ENCODE results near the gene HIVEP3. TPM values are rescaled to one million over a fixed set of nuclear protein-coding genes. Genes with fewer than 3 reads are reported as not detected.

The HIVEP3 gene
- total RNA-seq, 4 donors from 2014 or later: 1.4 to 3.0 (median 2.3) TPM

GRCh38 chr1:41469706-41470105 is 449.0 kb downstream of the HIVEP3 start:
- no peak overlapping the region for H3K4me3 ChIP-seq
- H3K9me3 ChIP-seq: no peaks in the 10 kb centered on the region
- no peak for DNase-seq (ENCODE audit: extremely low spot score)
- TF ChIP-seq POLR2AphosphoS5 (IDR thresholded peaks at IDR 0.05): no peak
- TF ChIP-seq, protein P1, sequence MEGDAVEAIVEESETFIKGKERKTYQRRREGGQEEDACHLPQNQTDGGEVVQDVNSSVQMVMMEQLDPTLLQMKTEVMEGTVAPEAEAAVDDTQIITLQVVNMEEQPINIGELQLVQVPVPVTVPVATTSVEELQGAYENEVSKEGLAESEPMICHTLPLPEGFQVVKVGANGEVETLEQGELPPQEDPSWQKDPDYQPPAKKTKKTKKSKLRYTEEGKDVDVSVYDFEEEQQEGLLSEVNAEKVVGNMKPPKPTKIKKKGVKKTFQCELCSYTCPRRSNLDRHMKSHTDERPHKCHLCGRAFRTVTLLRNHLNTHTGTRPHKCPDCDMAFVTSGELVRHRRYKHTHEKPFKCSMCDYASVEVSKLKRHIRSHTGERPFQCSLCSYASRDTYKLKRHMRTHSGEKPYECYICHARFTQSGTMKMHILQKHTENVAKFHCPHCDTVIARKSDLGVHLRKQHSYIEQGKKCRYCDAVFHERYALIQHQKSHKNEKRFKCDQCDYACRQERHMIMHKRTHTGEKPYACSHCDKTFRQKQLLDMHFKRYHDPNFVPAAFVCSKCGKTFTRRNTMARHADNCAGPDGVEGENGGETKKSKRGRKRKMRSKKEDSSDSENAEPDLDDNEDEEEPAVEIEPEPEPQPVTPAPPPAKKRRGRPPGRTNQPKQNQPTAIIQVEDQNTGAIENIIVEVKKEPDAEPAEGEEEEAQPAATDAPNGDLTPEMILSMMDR (IDR thresholded peaks at IDR 0.05): no peak
- TF ChIP-seq EP300 (IDR thresholded peaks at IDR 0.05): no peak
- TF ChIP-seq POLR2A (IDR thresholded peaks at IDR 0.05; ENCODE audit: low read depth): no peak
- intact Hi-C loops (cut with DNase I): no loop called here
- no peaks in the 10 kb centered on the region for H3K27me3 ChIP-seq
- 72% methylated on average over 5 of the region's 5 CpGs for WGBS
- no peaks in the 10 kb centered on the region for H3K36me3 ChIP-seq
- peaks cover 10 to 24% (median 20%) of the 10 kb centered on the region in 4 donors for H3K4me1 ChIP-seq
- H3K27ac ChIP-seq (replicated peaks in 1 of 4): no peak overlapping the region

DNA sequence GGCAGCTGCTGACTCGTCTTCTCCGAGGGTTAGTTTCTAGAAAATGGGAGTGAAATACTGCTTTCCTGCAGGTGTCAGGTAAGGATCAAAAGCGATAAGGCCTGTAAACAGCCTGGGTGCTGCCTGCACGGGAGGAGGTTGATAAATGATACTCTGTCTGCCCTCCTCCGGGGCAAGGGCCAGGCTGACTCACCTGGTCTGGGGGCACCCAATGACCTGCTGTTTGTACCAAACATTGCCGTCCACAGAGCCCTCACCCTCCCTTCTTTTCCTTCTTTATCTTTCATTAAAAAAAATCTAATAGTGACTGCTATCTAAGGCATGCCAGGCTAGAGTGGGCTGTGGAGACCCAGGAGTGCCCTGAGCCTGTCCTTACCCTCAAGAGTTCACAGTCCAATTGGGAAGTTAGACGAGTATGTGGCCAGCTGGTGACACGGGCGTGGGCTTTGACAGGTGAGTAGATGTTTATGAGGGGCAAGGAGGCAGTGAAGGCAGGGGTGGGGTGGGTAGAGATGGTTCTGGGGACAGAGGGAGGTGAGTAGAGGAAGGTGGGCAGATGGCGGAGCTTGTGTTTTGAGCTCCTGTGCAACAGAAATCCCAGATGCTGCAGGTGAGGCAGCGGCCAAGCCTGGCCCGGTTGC is 450.5 kb downstream of the HIVEP3 start:
- Histone ChIP-seq H3K27ac (replicated peaks in 1 of 4) (no peak overlapping the region), H3K36me3 (no peaks in the 10 kb centered on the region), H3K4me1 (peaks cover 0 to 14% (median 10%) of the 10 kb centered on the region in 4 donors), H3K27me3 (no peaks in the 10 kb centered on the region), H3K9me3 (no peaks in the 10 kb centered on the region), H3K4me3 (no peak overlapping the region)
- 87% methylated on average over 12 of the region's 12 CpGs for WGBS
- intact Hi-C loops (cut with DNase I): no loop called here
- TF ChIP-seq POLR2AphosphoS5 (IDR thresholded peaks at IDR 0.05): no peak
- no peak for TF ChIP-seq EP300 (IDR thresholded peaks at IDR 0.05)
- TF ChIP-seq, protein P1 (IDR thresholded peaks at IDR 0.05): no peak
- no peak for TF ChIP-seq POLR2A (IDR thresholded peaks at IDR 0.05; ENCODE audit: low read depth)
- no peak for DNase-seq (ENCODE audit: extremely low spot score)

DNA sequence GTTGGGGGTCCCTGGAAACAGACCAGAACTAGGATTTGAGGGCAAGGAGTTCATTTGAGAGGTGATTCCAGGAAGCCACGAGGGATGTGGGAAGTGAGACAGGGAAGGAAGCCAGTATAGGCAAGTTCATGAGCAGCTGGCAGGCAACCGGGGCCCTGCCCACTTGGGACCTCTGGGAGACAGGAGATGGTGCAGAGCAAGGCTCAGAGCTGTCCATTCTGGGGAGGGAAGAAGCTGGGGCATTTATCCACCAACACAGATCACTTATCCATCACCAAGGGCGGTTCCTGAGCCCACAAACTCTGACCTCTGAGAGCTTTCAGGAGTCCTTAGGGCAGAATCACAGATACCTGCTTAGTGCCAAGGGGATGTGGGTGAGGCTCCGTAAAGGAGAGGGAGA is 451.0 kb downstream of the HIVEP3 start:
- intact Hi-C loops (cut with DNase I): no loop called here
- no peak for DNase-seq (ENCODE audit: extremely low spot score)
- WGBS: 77% methylated on average over 4 of the region's 4 CpGs
- Histone ChIP-seq H3K27ac (replicated peaks in 1 of 4) (no peak overlapping the region), H3K27me3 (no peaks in the 10 kb centered on the region), H3K4me1 (peaks cover 0 to 20% (median 16%) of the 10 kb centered on the region in 4 donors), H3K4me3 (no peak overlapping the region), H3K36me3 (no peaks in the 10 kb centered on the region), H3K9me3 (no peaks in the 10 kb centered on the region)
- no peak for TF ChIP-seq POLR2A (IDR thresholded peaks at IDR 0.05; ENCODE audit: low read depth)

DNA sequence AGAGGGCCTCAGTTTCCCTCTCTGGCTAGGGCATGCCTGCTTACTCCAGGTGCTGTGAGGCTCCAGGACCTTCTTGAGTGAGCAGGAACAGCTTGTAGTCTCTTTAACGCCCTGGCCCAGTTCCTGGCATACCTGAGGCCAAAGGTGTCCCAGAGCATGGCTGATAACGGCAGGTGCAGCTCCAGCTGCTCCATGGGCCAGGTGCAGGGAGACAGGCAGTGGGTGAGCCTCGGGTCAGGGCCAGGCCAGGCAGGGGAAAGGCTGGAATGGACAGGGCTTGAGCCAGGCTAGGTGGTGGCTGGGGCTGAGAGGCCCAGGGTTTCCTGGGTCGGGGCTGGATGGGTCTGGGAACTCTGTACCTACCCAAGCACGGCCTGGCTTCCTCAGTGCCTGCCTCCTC is 452.6 kb downstream of the HIVEP3 start:
- no peak for DNase-seq (ENCODE audit: extremely low spot score)
- intact Hi-C loops (cut with DNase I): no loop called here
- WGBS: 87% methylated on average over 5 of the region's 5 CpGs

GRCh38 chr1:41465741-41466140 is 453.0 kb downstream of the HIVEP3 start:
- WGBS: 77% methylated on average over 1 of the region's 1 CpG
- intact Hi-C loops (cut with DNase I): no loop called here
- no peak for DNase-seq (ENCODE audit: extremely low spot score)
- Histone ChIP-seq H3K9me3 (no peaks in the 10 kb centered on the region), H3K36me3 (no peaks in the 10 kb centered on the region), H3K27ac (replicated peaks in 1 of 4) (no peak overlapping the region), H3K4me3 (no peak overlapping the region), H3K4me1 (peaks cover 0 to 35% (median 29%) of the 10 kb centered on the region in 4 donors), H3K27me3 (no peaks in the 10 kb centered on the region)
- TF ChIP-seq POLR2A (IDR thresholded peaks at IDR 0.05; ENCODE audit: low read depth): no peak
- no peak for TF ChIP-seq EP300 (IDR thresholded peaks at IDR 0.05)
- TF ChIP-seq, protein P1 (IDR thresholded peaks at IDR 0.05): no peak
- TF ChIP-seq POLR2AphosphoS5 (IDR thresholded peaks at IDR 0.05): no peak

More for the DNA sequence above, 452.6 kb downstream of the HIVEP3 start:
- H3K36me3 ChIP-seq: no peaks in the 10 kb centered on the region
- H3K9me3 ChIP-seq: no peaks in the 10 kb centered on the region
- peaks cover 0 to 35% (median 29%) of the 10 kb centered on the region in 4 donors for H3K4me1 ChIP-seq
- H3K27ac ChIP-seq (replicated peaks in 1 of 4): no peak overlapping the region
- no peak overlapping the region for H3K4me3 ChIP-seq
- TF ChIP-seq, protein P1 (IDR thresholded peaks at IDR 0.05): no peak
- no peak for TF ChIP-seq POLR2A (IDR thresholded peaks at IDR 0.05; ENCODE audit: low read depth)
- TF ChIP-seq EP300 (IDR thresholded peaks at IDR 0.05): no peak
- TF ChIP-seq POLR2AphosphoS5 (IDR thresholded peaks at IDR 0.05): no peak
- H3K27me3 ChIP-seq: no peaks in the 10 kb centered on the region
